H1 (cell line): ENCODE data around the gene MYG1. TPM values are rescaled to one million over a fixed set of nuclear protein-coding genes. Genes with fewer than 3 reads are reported as not detected.

Experiments used
- CTCF ChIA-PET: fragments of 300-600 bp; sonication (Branson Sonifier 250); formaldehyde crosslinking; loops from one replicate; lab custom pipeline; 2021; ENCODE audit not compliant: partially characterized antibody; lab: Charles Lee
- POLR2A ChIA-PET: fragments of 300-600 bp; sonication (Branson Sonifier 250); formaldehyde crosslinking; loops from one replicate; lab custom pipeline; 2021; ENCODE audit warnings: inconsistent platforms; ENCODE audit not compliant: partially characterized antibody; lab: Charles Lee
- DNase-seq, 2 experiments: peaks; one replicate each; pipeline versions ENCODE4 v3.0.0 to v3.0.0-alpha.2; 2010 to 2022; ENCODE audit warnings: low spot score in 2 of 2, low read depth in 1 of 2, mixed read lengths in 1 of 2
- FAIRE-seq: peaks from 2 replicates; lab custom pipeline; 2011; peaks lifted over from hg19 to GRCh38; lab: Jason Lieb, UNC
- H2AFZ ChIP-seq: 2 replicates; pipeline ENCODE4 v1.8.1; 2012; ENCODE audit warnings: low read length, inconsistent platforms
- H2AK5ac ChIP-seq: 2 replicates; pipeline ENCODE4 v1.6.1; 2013; ENCODE audit warnings: low read depth, low read length
- H2BK120ac ChIP-seq: replicated peaks from 2 replicates; pipeline ENCODE3; 2013; ENCODE audit warnings: low read depth, low read length, inconsistent platforms
- H2BK12ac ChIP-seq: 2 replicates; pipeline ENCODE4 v1.6.1; 2013; ENCODE audit warnings: low read depth, low read length
- H2BK15ac ChIP-seq: 2 replicates; pipeline ENCODE4 v1.6.1; 2013; ENCODE audit warnings: low read length
- H2BK20ac ChIP-seq: 2 replicates; pipeline ENCODE4 v1.6.1; 2013; ENCODE audit warnings: low read length
- H2BK5ac ChIP-seq: 2 replicates; pipeline ENCODE4 v1.6.1; 2013; ENCODE audit warnings: low read depth, low read length
- H3K14ac ChIP-seq: 2 replicates; pipeline ENCODE4 v1.6.1; 2013; ENCODE audit warnings: inconsistent platforms; ENCODE audit not compliant: insufficient read length
- H3K18ac ChIP-seq: 2 replicates; pipeline ENCODE4 v1.6.1; 2013; ENCODE audit warnings: low read length; ENCODE audit errors: extremely low read depth
- H3K23ac ChIP-seq: 2 replicates; pipeline ENCODE4 v1.6.1; 2013; ENCODE audit warnings: inconsistent platforms; ENCODE audit not compliant: insufficient read length
- H3K23me2 ChIP-seq: 2 replicates; pipeline ENCODE4 v1.6.1; 2013; ENCODE audit warnings: low read depth, low read length
- H3K27ac ChIP-seq: 2 replicates; pipeline ENCODE4 v1.6.1; 2011; ENCODE audit warnings: low read depth, low read length, inconsistent platforms
- H3K27me3 ChIP-seq, 4 experiments: replicated peaks in 1 of 4; 1 replicate in 1 of 4; 2 replicates in 3 of 4; pipeline versions ENCODE4 v1.6.1 to v1.8.1; 2011 to 2013; ENCODE audit warnings: low read length in 3 of 4, mild to moderate bottlenecking in 3 of 4, inconsistent platforms in 2 of 4, mixed read lengths in 2 of 4, moderate library complexity in 1 of 4; ENCODE audit not compliant: control insufficient read depth in 3 of 4, insufficient read depth in 3 of 4; ENCODE audit errors: extremely low read depth in 1 of 4
- H3K36me3 ChIP-seq, 4 experiments: 2 replicates each; pipeline versions ENCODE4 v1.6.1 to v1.8.1; 2011 to 2013; ENCODE audit warnings: mild to moderate bottlenecking in 4 of 4, low read length in 3 of 4, moderate library complexity in 2 of 4, control low read depth in 1 of 4, inconsistent platforms in 1 of 4; ENCODE audit not compliant: insufficient read depth in 4 of 4, control insufficient read depth in 2 of 4
- H3K4ac ChIP-seq: replicated peaks from 2 replicates; pipeline ENCODE3; 2013; ENCODE audit warnings: low read length, low read depth, mixed read lengths, inconsistent platforms; ENCODE audit not compliant: insufficient read length
- H3K4me1 ChIP-seq, 4 experiments: replicated peaks in 1 of 4; 1 replicate in 1 of 4; 2 replicates in 3 of 4; pipeline versions ENCODE4 v1.6.1 to v1.8.1; 2011 to 2013; ENCODE audit warnings: low read length in 3 of 4, inconsistent platforms in 2 of 4, mixed read lengths in 1 of 4; ENCODE audit not compliant: insufficient read depth in 4 of 4, control insufficient read depth in 3 of 4
- H3K4me2 ChIP-seq, 2 experiments: 2 replicates each; pipeline versions ENCODE4 v1.6.1 to v1.8.1; 2011 to 2013; ENCODE audit warnings: low read depth in 2 of 2, low read length in 2 of 2, control low read depth in 1 of 2, inconsistent platforms in 1 of 2, mild to moderate bottlenecking in 1 of 2; ENCODE audit not compliant: insufficient read depth in 1 of 2
- H3K4me3 ChIP-seq, 4 experiments: fragments of 200-600, 300-600 bp in 1 of 4; sonication (generic), shearing (Covaris generic), sonication (Bioruptor Twin) in 1 of 4; 2 replicates each; pipeline versions ENCODE4 v1.5.1 to v1.8.1; 2011 to 2016; ENCODE audit warnings: low read length in 4 of 4, low read depth in 3 of 4, control low read depth in 2 of 4, inconsistent platforms in 2 of 4, mild to moderate bottlenecking in 2 of 4, mixed read lengths in 1 of 4, moderate library complexity in 1 of 4; ENCODE audit not compliant: insufficient read depth in 2 of 4; ENCODE audit errors: extremely low read depth in 1 of 4
- H3K56ac ChIP-seq: replicated peaks from 2 replicates; pipeline ENCODE3; 2013; ENCODE audit warnings: low read depth, mild to moderate bottlenecking, mixed read lengths, low read length, inconsistent platforms; ENCODE audit not compliant: insufficient read length
- H3K79me1 ChIP-seq: 2 replicates; pipeline ENCODE4 v1.6.1; 2013; ENCODE audit warnings: low read depth, low read length, control low read depth
- H3K79me2 ChIP-seq, 2 experiments: 2 replicates each; pipeline versions ENCODE4 v1.6.1 to v1.8.1; 2012 to 2013; ENCODE audit warnings: low read length in 2 of 2, mild to moderate bottlenecking in 2 of 2, inconsistent platforms in 1 of 2; ENCODE audit not compliant: insufficient read depth in 2 of 2, control insufficient read depth in 1 of 2
- H3K9ac ChIP-seq, 4 experiments: replicated peaks in 1 of 4; 1 replicate in 1 of 4; 2 replicates in 3 of 4; pipeline versions ENCODE4 v1.6.1 to v1.8.1; 2011 to 2013; ENCODE audit warnings: low read depth in 3 of 4, low read length in 3 of 4, control low read depth in 2 of 4, mild to moderate bottlenecking in 2 of 4, moderate library complexity in 2 of 4, inconsistent platforms in 1 of 4; ENCODE audit errors: extremely low read depth in 1 of 4
- H3K9me3 ChIP-seq, 2 experiments: 2 replicates each; pipeline versions ENCODE4 v1.6.1 to v1.8.1; 2012 to 2013; ENCODE audit warnings: mild to moderate bottlenecking in 2 of 2, moderate library complexity in 2 of 2, control low read depth in 1 of 2, inconsistent platforms in 1 of 2, low read depth in 1 of 2, low read length in 1 of 2, mixed read lengths in 1 of 2; ENCODE audit not compliant: insufficient read depth in 2 of 2
- H4K20me1 ChIP-seq, 2 experiments: replicated peaks in 1 of 2; 2 replicates each; pipeline versions ENCODE3 to v1.8.1; 2011 to 2013; ENCODE audit warnings: inconsistent platforms in 2 of 2, low read length in 2 of 2, mild to moderate bottlenecking in 1 of 2; ENCODE audit not compliant: insufficient read depth in 2 of 2, control insufficient read depth in 1 of 2
- H4K5ac ChIP-seq: 2 replicates; pipeline ENCODE4 v1.6.1; 2013; ENCODE audit warnings: low read length, low read depth, mixed read lengths, inconsistent platforms; ENCODE audit not compliant: insufficient read length
- H4K8ac ChIP-seq: 2 replicates; pipeline ENCODE4 v1.8.0; 2013; ENCODE audit warnings: mild to moderate bottlenecking, moderate library complexity, low read length, inconsistent platforms; ENCODE audit not compliant: insufficient read depth; ENCODE audit errors: extremely low read depth
- H4K91ac ChIP-seq: replicated peaks from 2 replicates; pipeline ENCODE3; 2013; ENCODE audit warnings: low read length, mixed read lengths, inconsistent platforms; ENCODE audit not compliant: insufficient read length
- SAP30 ChIP-seq: fragments of 300-600 bp; sonication (generic); IDR thresholded peaks from 2 replicates; pipeline ENCODE4 v1.7.1; 2012; ENCODE audit warnings: low read length, moderate library complexity, mild to moderate bottlenecking, inconsistent platforms; ENCODE audit not compliant: insufficient read depth, insufficient replicate concordance
- SIX5 ChIP-seq: IDR thresholded peaks from 2 replicates; pipeline ENCODE4 v1.6.1; 2011; ENCODE audit warnings: mild to moderate bottlenecking, low read depth, low read length
- WGBS, 2 experiments: shearing (Covaris generic) in 1 of 2; methylation state at CpG; one replicate each; pipeline versions ENCODE4 v1.1.6 to v1.1.7; 2013 to 2015; ENCODE audit warnings: low lambda C conversion rate in 2 of 2, mixed read lengths in 2 of 2, inconsistent platforms in 1 of 2, low coverage in 1 of 2, missing lambda C conversion rate in 1 of 2; ENCODE audit not compliant: insufficient replicate concordance in 2 of 2, insufficient coverage in 1 of 2, insufficient read length in 1 of 2; ENCODE audit errors: extremely low coverage in 1 of 2, missing lambda C conversion rate in 1 of 2; 5-methylcytosine and 5-hydroxymethylcytosine counted together
- polyA plus RNA-seq, 7 experiments: library from polyadenylated mRNA; depleted of rRNA in 3 of 7; stranded (reverse) in 5 of 7; unstranded in 2 of 7; fragments of >200 nt in 5 of 7; fragments of 200-250 nt in 2 of 7; gene quantifications; 1 replicate in 5 of 7; 2 replicates in 1 of 7; 4 replicates in 1 of 7; pipeline versions ENCODE4 v1.2.1 to v1.2.3, GENCODE V29; 2011 to 2013; ENCODE audit warnings: missing spikeins in 2 of 7, mixed read lengths in 2 of 7
- total RNA-seq: library from RNA; stranded (reverse); fragmentation: NEBNext Ultra II Directional; extraction: Animal tissue kit (Norgen Biotek cat#: 25700); gene quantifications from 2 replicates; pipeline ENCODE4 v1.2.1, GENCODE V29; 2021
- TF ChIP-seq, protein P1 (sequence below), 3 experiments: IDR thresholded peaks; 1 replicate in 2 of 3; 2 replicates in 1 of 3; pipeline versions ENCODE4 v1.5.1 to v1.6.1; 2011; ENCODE audit warnings: low read length in 3 of 3, mild to moderate bottlenecking in 3 of 3, inconsistent platforms in 2 of 3, low read depth in 1 of 3, moderate library complexity in 1 of 3; ENCODE audit not compliant: insufficient read depth in 1 of 3; ENCODE audit errors: control extremely low read depth in 1 of 3

MYG1 gene
- total and polyA plus RNA-seq, 2 of the 8 experiments (the other 6 are each of a cell fraction or from before 2014, with no cell fraction given) = 83.3 to 104 TPM

- Histone ChIP-seq H3K4me1 (peaks cover 0 to 12% (median 3%) of the 10 kb centered on the region in 4 experiments; a peak in 5 of 7 replicates), H4K5ac (peak overlapping the region; percentile 89), H3K79me2 (peaks cover 0 to 15% of the 10 kb centered on the region in 2 experiments; a peak in 1 of 4 replicates), H3K27ac (peak overlapping the region; percentile 54; the same call in 1 of the 2 replicates), H3K36me3 (peaks cover 0 to 4% (median 0%) of the 10 kb centered on the region in 4 experiments; a peak in 1 of 8 replicates), H3K4me2 (peak overlapping the region; percentile 35 to 94), H3K18ac (peak overlapping the region; percentile 78), H4K91ac (peak overlapping the region; percentile 88), H3K9me3 (no peaks in the 10 kb centered on the region), H2AFZ (peak overlapping the region; percentile 55), H3K9ac (peak overlapping the region; percentile 70 to 79 (median 74)), H2BK20ac (no peak overlapping the region), H3K56ac (no peak overlapping the region), H2AK5ac (no peak overlapping the region), H4K20me1 (no peaks in the 10 kb centered on the region), H2BK120ac (no peak overlapping the region), H3K4ac (no peak overlapping the region), H4K8ac (peak overlapping the region; percentile 95), H2BK15ac (no peak overlapping the region), H3K14ac (no peak overlapping the region), H2BK12ac (0 out of 2 replicates have a peak overlapping the region, but pooled peaks have one; percentile 14), H3K27me3 (no peaks in the 10 kb centered on the region), H3K4me3 (peak overlapping the region; percentile 71 to 94 (median 80)), H3K79me1 (no peaks in the 10 kb centered on the region), H3K23me2 (peaks cover 7% of the 10 kb centered on the region; the same call in 1 of the 2 replicates), H3K23ac (no peak overlapping the region), H2BK5ac (peak overlapping the region; percentile 87; the same call in 1 of the 2 replicates)
- WGBS, 2 experiments = 29% methylated on average over 14 of the region's 19 CpGs; no CpG with 5 or more reads in 1 of the 2 experiments
- TF ChIP-seq SAP30 (peak; percentile 27), SIX5 (no peak)
- TF ChIP-seq, protein P1, sequence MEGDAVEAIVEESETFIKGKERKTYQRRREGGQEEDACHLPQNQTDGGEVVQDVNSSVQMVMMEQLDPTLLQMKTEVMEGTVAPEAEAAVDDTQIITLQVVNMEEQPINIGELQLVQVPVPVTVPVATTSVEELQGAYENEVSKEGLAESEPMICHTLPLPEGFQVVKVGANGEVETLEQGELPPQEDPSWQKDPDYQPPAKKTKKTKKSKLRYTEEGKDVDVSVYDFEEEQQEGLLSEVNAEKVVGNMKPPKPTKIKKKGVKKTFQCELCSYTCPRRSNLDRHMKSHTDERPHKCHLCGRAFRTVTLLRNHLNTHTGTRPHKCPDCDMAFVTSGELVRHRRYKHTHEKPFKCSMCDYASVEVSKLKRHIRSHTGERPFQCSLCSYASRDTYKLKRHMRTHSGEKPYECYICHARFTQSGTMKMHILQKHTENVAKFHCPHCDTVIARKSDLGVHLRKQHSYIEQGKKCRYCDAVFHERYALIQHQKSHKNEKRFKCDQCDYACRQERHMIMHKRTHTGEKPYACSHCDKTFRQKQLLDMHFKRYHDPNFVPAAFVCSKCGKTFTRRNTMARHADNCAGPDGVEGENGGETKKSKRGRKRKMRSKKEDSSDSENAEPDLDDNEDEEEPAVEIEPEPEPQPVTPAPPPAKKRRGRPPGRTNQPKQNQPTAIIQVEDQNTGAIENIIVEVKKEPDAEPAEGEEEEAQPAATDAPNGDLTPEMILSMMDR (IDR thresholded peaks at IDR 0.05; ENCODE audit: control extremely low read depth in 1 of 3, insufficient read depth in 1 of 3, low read depth in 1 of 3, low read length in 3 of 3) = peak in 1 of 3 experiments; percentile 3; a peak in 1 of 4 replicates
- FAIRE-seq (no peak), DNase-seq (no peak)
- CTCF ChIA-PET = interaction anchor here (0.7 to 23.0 kb wide), 8 partner anchors 9 to 56 kb away, joined by 3 to 654 read pairs (median 7); partner anchors contain the start of gene ESPL1
- POLR2A ChIA-PET = interaction anchor here (0.9 to 4.4 kb wide), 10 partner anchors 9 to 56 kb away, joined by 3 to 41 read pairs (median 4); a partner anchor contains a TSS
These were observed 47.1 kb upstream of the MYG1 start for GRCh38 chr12:53252349-53252916.
